ENCODE data around the gene INTS1. TPM values are rescaled to one million over a fixed set of nuclear protein-coding genes. Genes with fewer than 3 reads are reported as not detected.

The INTS1 gene
- polyA plus RNA-seq (2013, experiment 1 of 2) = 23.4 TPM
- polyA plus RNA-seq (2013, experiment 2 of 2) = 22.7 TPM

DNA sequence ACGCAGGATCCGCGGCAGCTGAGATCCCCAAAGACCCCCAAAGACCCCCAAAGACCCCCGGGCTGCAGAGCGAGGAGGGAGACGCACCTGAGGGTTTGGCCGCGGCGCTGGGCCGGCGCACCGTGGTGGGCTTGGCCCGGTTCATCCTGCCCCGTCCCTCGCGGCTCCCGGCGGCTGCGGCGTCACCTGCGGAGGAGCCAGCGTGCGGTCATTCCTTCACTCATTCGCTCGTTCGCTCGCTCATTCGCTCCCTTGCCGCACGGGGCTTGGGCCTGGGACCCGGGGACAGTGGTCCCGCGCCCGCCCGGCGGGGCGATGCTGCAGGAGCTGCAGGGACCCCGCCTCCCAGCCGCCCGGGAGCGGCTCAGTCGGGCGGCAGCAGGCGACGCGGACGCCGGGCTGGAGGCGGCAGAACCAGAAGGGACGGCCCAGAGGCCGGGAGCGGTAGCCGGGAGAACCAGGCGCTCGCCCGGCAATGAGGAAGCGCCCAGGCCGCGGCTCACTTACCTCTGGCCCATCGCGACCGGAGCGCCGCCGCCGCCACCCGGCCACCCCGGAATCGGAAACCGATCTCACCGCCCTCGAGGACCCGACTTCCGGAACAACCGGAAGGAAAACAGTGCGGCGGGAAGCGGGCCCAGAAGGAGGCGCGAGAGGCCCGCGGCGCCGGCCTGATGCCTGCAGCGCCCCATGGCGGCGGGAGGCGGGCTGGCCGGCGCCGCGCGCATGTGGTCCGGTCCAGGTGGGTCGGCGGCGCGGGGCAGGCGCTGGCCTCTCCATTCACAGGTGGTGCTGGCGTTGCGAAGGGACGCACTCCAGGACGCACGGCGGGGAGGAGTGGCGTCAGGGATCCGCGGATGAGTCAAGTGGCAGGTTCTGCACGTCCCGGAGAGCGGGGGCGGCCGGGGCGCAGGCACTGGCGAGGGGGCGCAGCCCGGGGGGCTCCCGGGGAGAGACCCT lies at the start of gene INTS1:
INTS1 (minus strand) TSS at position 574 of the 960 bp plus-strand sequence; CDS start at position 145, 429 bp downstream.
- peak within 1 kb of the TSS; percentile 89 for H3K9ac ChIP-seq (ENCODE audit: low read length)
- H4K91ac ChIP-seq (ENCODE audit: low read length) = peak within 1 kb of the TSS; percentile 67
- no peak within 1 kb of the TSS for H3K27ac ChIP-seq (ENCODE audit: low read length, poor library complexity, severe bottlenecking)
- no peaks in the 10 kb centered on the region for H3K27me3 ChIP-seq (ENCODE audit: control insufficient read depth in 1 of 2, insufficient read depth in 1 of 2, low read length in 2 of 2)
- peak within 1 kb of the TSS; percentile 98 for H3K4me2 ChIP-seq (ENCODE audit: low read length, poor library complexity, severe bottlenecking)
- peak; percentile 90 for DNase-seq
- H3K79me1 ChIP-seq (replicated peaks; ENCODE audit: low read length, poor library complexity, severe bottlenecking) = peaks cover 34% of the 10 kb centered on the region
- H4K8ac ChIP-seq (ENCODE audit: low read length) = peak within 1 kb of the TSS; percentile 95
- peak within 1 kb of the TSS; percentile 97 for H2AFZ ChIP-seq (ENCODE audit: low read depth, low read length)
- H2AK5ac ChIP-seq (ENCODE audit: low read length, severe bottlenecking) = no peak within 1 kb of the TSS
- H3K18ac ChIP-seq (ENCODE audit: low read depth in 1 of 2, low read length in 2 of 2) = peak within 1 kb of the TSS; percentile 35 to 97
- H2BK12ac ChIP-seq (ENCODE audit: low read length in 2 of 2) = peak within 1 kb of the TSS in 1 of 2 experiments; percentile 80
- peaks cover 27 to 44% of the 10 kb centered on the region in 2 experiments for H3K36me3 ChIP-seq (ENCODE audit: control insufficient read depth in 1 of 2, insufficient read depth in 2 of 2, low read depth in 1 of 2, low read length in 2 of 2)
- H3K23ac ChIP-seq (ENCODE audit: low read length in 2 of 2) = no peak within 1 kb of the TSS
- peak within 1 kb of the TSS in 1 of 2 experiments; percentile 66 for H3K14ac ChIP-seq (ENCODE audit: low read length in 2 of 2)
- no peaks in the 10 kb centered on the region for H3K9me3 ChIP-seq (ENCODE audit: control insufficient read depth, low read length)
- H3K4ac ChIP-seq (ENCODE audit: low read depth in 1 of 2, low read length in 2 of 2) = peak within 1 kb of the TSS; percentile 13 to 91
- peak within 1 kb of the TSS; percentile 92 for H2BK15ac ChIP-seq (ENCODE audit: low read depth, poor library complexity, severe bottlenecking)
- under 1% methylated on average over 99 of the region's 118 CpGs for WGBS
- peak within 1 kb of the TSS; percentile 96 to 98 for H3K4me3 ChIP-seq (ENCODE audit: insufficient read depth in 1 of 2, low read depth in 1 of 2, low read length in 2 of 2)
- no peak within 1 kb of the TSS for H2BK5ac ChIP-seq (ENCODE audit: low read depth, low read length, poor library complexity, severe bottlenecking)
- H3K4me1 ChIP-seq (ENCODE audit: control insufficient read depth, insufficient read depth, low read depth, low read length) = peaks cover 27% of the 10 kb centered on the region
- peak within 1 kb of the TSS; percentile 86 for H2BK120ac ChIP-seq (ENCODE audit: low read depth, low read length)

DNA sequence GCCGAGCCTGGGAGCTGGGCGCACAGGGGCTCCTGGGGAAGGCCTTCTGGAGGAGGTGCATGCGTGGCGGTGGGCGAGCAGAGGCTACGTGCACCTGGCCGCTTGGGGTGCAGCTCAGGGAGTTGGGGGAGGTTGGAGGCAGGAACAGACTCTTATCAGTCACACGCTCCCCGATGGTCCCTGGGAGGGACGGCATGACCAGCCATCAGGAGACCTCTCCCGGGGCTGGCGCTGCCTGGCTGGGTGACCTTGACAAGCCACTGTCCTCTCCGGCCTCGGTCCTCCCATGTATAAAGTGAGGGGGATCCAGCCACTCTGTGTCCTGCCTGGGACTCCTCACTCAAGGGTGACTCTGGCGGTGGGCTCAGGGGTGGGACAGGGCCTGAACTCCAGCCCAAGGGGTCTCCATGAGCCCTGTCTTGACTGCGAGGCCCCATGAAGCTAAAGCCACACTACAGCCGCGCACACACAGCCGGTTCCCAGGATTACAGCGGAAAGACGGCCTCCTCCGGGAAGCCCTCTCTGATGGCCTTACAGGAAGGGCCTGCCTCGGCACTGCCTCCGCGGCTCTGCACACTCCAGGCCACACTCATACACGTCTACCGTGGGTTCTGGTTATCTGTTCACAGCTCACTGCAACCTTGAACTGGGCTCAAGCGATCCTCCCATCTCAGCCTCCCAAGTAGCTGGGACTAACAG lies 49.5 kb upstream of the INTS1 start:
- no peak overlapping the region for H2AFZ ChIP-seq (ENCODE audit: low read depth, low read length)
- no peak overlapping the region for H2BK15ac ChIP-seq (ENCODE audit: low read depth, poor library complexity, severe bottlenecking)
- H3K4me2 ChIP-seq (ENCODE audit: low read length, poor library complexity, severe bottlenecking) = no peak overlapping the region
- H3K79me1 ChIP-seq (replicated peaks; ENCODE audit: low read length, poor library complexity, severe bottlenecking) = no peaks in the 10 kb centered on the region
- peak; percentile 19 for DNase-seq
- no peak overlapping the region for H2BK5ac ChIP-seq (ENCODE audit: low read depth, low read length, poor library complexity, severe bottlenecking)
- H2AK5ac ChIP-seq (ENCODE audit: low read length, severe bottlenecking) = peak overlapping the region; percentile 9
- 92% methylated on average over 28 of the region's 28 CpGs for WGBS
- H3K4ac ChIP-seq (ENCODE audit: low read depth in 1 of 2, low read length in 2 of 2) = no peak overlapping the region
- H3K4me1 ChIP-seq (ENCODE audit: control insufficient read depth, insufficient read depth, low read depth, low read length) = peaks cover 33% of the 10 kb centered on the region
- no peak overlapping the region for H3K27ac ChIP-seq (ENCODE audit: low read length, poor library complexity, severe bottlenecking)
- H4K91ac ChIP-seq (ENCODE audit: low read length) = no peak overlapping the region
- no peak overlapping the region for H3K23ac ChIP-seq (ENCODE audit: low read length in 2 of 2)
- H4K8ac ChIP-seq (ENCODE audit: low read length) = no peak overlapping the region
- peaks cover 0 to 10% of the 10 kb centered on the region in 2 experiments for H3K27me3 ChIP-seq (ENCODE audit: control insufficient read depth in 1 of 2, insufficient read depth in 1 of 2, low read length in 2 of 2)
- H3K36me3 ChIP-seq (ENCODE audit: control insufficient read depth in 1 of 2, insufficient read depth in 2 of 2, low read depth in 1 of 2, low read length in 2 of 2) = peaks cover 0 to 24% of the 10 kb centered on the region in 2 experiments
- no peaks in the 10 kb centered on the region for H3K9me3 ChIP-seq (ENCODE audit: control insufficient read depth, low read length)
- no peak overlapping the region for H3K4me3 ChIP-seq (ENCODE audit: insufficient read depth in 1 of 2, low read depth in 1 of 2, low read length in 2 of 2)
- H3K18ac ChIP-seq (ENCODE audit: low read depth in 1 of 2, low read length in 2 of 2) = no peak overlapping the region
- peak overlapping the region; percentile 9 for H2BK120ac ChIP-seq (ENCODE audit: low read depth, low read length)
- H3K9ac ChIP-seq (ENCODE audit: low read length) = no peak overlapping the region
- no peak overlapping the region for H2BK12ac ChIP-seq (ENCODE audit: low read length in 2 of 2)
- H3K14ac ChIP-seq (ENCODE audit: low read length in 2 of 2) = no peak overlapping the region

DNA sequence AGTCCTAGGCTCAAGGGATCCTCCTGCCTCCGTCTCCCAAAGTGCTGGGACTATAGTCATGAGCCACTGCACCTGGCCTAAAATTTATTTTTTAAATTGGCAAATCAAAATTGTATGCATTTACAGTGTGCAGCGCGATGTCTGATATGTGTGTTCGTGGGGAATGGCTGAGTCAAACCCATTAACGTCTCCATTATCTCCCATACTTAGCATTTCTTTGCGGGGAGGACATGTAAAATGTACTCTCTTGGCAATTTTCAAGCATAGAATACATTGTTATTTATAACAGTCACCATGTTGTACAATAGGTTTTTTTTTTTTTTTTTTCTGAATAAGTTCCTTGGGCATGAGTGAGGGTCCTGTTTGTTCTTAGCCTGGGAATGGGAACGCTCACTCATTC lies 48.0 kb upstream of the INTS1 start:
- H4K91ac ChIP-seq (ENCODE audit: low read length) = no peak overlapping the region
- no peak overlapping the region for H3K9ac ChIP-seq (ENCODE audit: low read length)
- H3K79me1 ChIP-seq (replicated peaks; ENCODE audit: low read length, poor library complexity, severe bottlenecking) = no peaks in the 10 kb centered on the region
- no peaks in the 10 kb centered on the region for H3K9me3 ChIP-seq (ENCODE audit: control insufficient read depth, low read length)
- H2BK15ac ChIP-seq (ENCODE audit: low read depth, poor library complexity, severe bottlenecking) = no peak overlapping the region
- no peak overlapping the region for H2BK12ac ChIP-seq (ENCODE audit: low read length in 2 of 2)
- no peak overlapping the region for H3K4me3 ChIP-seq (ENCODE audit: insufficient read depth in 1 of 2, low read depth in 1 of 2, low read length in 2 of 2)
- no peak overlapping the region for H3K4ac ChIP-seq (ENCODE audit: low read depth in 1 of 2, low read length in 2 of 2)
- H3K18ac ChIP-seq (ENCODE audit: low read depth in 1 of 2, low read length in 2 of 2) = no peak overlapping the region
- no peak overlapping the region for H2AFZ ChIP-seq (ENCODE audit: low read depth, low read length)
- DNase-seq = peak; percentile 8
- no peak overlapping the region for H2AK5ac ChIP-seq (ENCODE audit: low read length, severe bottlenecking)
- no peak overlapping the region for H2BK120ac ChIP-seq (ENCODE audit: low read depth, low read length)
- 86% methylated on average over 6 of the region's 7 CpGs for WGBS
- no peak overlapping the region for H3K27ac ChIP-seq (ENCODE audit: low read length, poor library complexity, severe bottlenecking)
- no peak overlapping the region for H3K14ac ChIP-seq (ENCODE audit: low read length in 2 of 2)
- peaks cover 0 to 36% of the 10 kb centered on the region in 2 experiments for H3K36me3 ChIP-seq (ENCODE audit: control insufficient read depth in 1 of 2, insufficient read depth in 2 of 2, low read depth in 1 of 2, low read length in 2 of 2)
- no peak overlapping the region for H4K8ac ChIP-seq (ENCODE audit: low read length)
- H3K4me2 ChIP-seq (ENCODE audit: low read length, poor library complexity, severe bottlenecking) = no peak overlapping the region
- peaks cover 0 to 10% of the 10 kb centered on the region in 2 experiments for H3K27me3 ChIP-seq (ENCODE audit: control insufficient read depth in 1 of 2, insufficient read depth in 1 of 2, low read length in 2 of 2)
- H2BK5ac ChIP-seq (ENCODE audit: low read depth, low read length, poor library complexity, severe bottlenecking) = no peak overlapping the region
- H3K4me1 ChIP-seq (ENCODE audit: control insufficient read depth, insufficient read depth, low read depth, low read length) = peaks cover 25% of the 10 kb centered on the region
- H3K23ac ChIP-seq (ENCODE audit: low read length in 2 of 2) = no peak overlapping the region

GRCh38 chr7:1550846-1551155 lies 46.6 kb upstream of the INTS1 start:
- Histone ChIP-seq H2BK120ac (ENCODE audit: low read depth, low read length) (no peak overlapping the region), H2BK15ac (ENCODE audit: low read depth, poor library complexity, severe bottlenecking) (no peak overlapping the region), H2AK5ac (ENCODE audit: low read length, severe bottlenecking) (no peak overlapping the region), H3K23ac (ENCODE audit: low read length in 2 of 2) (no peak overlapping the region), H3K27me3 (ENCODE audit: control insufficient read depth in 1 of 2, insufficient read depth in 1 of 2, low read length in 2 of 2) (peaks cover 0 to 8% of the 10 kb centered on the region in 2 experiments), H3K27ac (ENCODE audit: low read length, poor library complexity, severe bottlenecking) (no peak overlapping the region), H3K18ac (ENCODE audit: low read depth in 1 of 2, low read length in 2 of 2) (no peak overlapping the region), H4K8ac (ENCODE audit: low read length) (peak overlapping the region; percentile 32), H3K9me3 (ENCODE audit: control insufficient read depth, low read length) (no peaks in the 10 kb centered on the region), H3K4me3 (ENCODE audit: insufficient read depth in 1 of 2, low read depth in 1 of 2, low read length in 2 of 2) (no peak overlapping the region), H3K79me1 (replicated peaks; ENCODE audit: low read length, poor library complexity, severe bottlenecking) (no peaks in the 10 kb centered on the region), H3K4me2 (ENCODE audit: low read length, poor library complexity, severe bottlenecking) (no peak overlapping the region), H2AFZ (ENCODE audit: low read depth, low read length) (no peak overlapping the region), H4K91ac (ENCODE audit: low read length) (peak overlapping the region; percentile 47), H3K4ac (ENCODE audit: low read depth in 1 of 2, low read length in 2 of 2) (peak overlapping the region in 1 of 2 experiments; percentile 43), H3K36me3 (ENCODE audit: control insufficient read depth in 1 of 2, insufficient read depth in 2 of 2, low read depth in 1 of 2, low read length in 2 of 2) (peaks cover 0 to 50% of the 10 kb centered on the region in 2 experiments), H3K9ac (ENCODE audit: low read length) (no peak overlapping the region), H2BK12ac (ENCODE audit: low read length in 2 of 2) (no peak overlapping the region), H3K14ac (ENCODE audit: low read length in 2 of 2) (no peak overlapping the region), H2BK5ac (ENCODE audit: low read depth, low read length, poor library complexity, severe bottlenecking) (no peak overlapping the region), H3K4me1 (ENCODE audit: control insufficient read depth, insufficient read depth, low read depth, low read length) (peaks cover 19% of the 10 kb centered on the region)
- WGBS = 98% methylated on average over 12 of the region's 17 CpGs
- DNase-seq = no peak

Measured in mesenchymal stem cell (in vitro differentiated cells and primary cell).